GM18511 (cell line): ENCODE data around the gene LMF1.

Source experiments
- ATAC-seq: cut with Tn5 transposase; IDR thresholded peaks from one replicate; pipeline ENCODE4 v1.9.1; 2021; ENCODE audit warnings: mild to moderate bottlenecking, moderate library complexity; ENCODE audit not compliant: unreplicated experiment

The LMF1 gene

DNA sequence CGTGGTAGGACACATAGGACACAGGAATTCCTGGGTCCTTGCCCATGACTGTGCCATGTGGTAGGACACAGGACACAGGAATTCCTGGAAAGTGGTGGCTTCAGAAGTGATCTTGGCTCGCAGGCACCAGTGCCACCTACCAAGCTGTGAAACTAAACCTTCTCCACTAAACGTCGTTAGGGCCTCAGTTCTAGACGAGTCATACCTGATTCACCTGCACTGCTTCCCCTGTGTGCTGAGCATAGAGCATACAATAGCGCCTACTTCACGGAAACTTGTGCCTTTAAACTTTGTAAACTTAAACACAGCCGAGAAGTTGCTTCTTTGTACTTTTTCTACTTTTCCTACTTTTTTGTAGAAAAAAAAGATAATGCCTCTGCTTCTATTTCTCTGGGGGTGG, 15.6 kb upstream of the LMF1 start:
- ATAC-seq = no peak

DNA sequence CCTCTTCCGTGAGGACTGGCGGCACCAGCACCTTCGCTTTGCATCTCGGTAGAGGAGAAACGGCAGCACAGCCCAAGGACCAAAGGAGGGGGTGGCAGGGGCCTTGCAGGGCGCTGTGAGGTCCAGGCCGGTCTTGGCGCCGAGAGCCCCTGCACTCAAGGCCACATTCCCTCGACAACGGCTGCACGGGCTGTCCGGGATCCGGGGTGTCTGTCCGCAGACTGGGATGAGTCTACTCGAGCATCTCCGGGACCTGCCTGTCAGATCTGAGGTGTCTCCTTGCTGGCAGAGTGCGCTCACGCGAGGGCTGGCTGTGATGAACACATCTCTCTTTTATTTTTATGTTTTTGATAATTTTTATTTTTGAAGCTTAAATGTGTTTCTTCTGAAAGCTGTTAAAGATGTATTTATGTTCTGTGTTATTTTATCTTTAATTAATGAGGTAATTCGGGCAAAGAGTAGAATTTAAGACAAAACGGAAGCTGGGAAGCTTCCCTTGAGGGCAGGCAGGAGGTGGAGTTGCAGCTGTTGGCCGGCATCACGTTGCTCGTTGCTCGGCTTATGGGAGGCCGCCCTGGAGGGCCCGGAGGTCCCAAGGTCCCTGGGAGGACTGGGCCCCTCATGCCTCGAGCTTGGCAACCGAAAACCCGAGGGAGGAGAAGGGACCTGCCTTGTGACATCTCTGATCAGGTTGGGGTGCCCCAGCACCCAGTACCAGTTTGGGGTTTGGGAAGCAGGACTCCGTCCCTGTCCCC, 15.0 kb upstream of the LMF1 start:
- no peak for ATAC-seq

- ATAC-seq = no peak
These were observed 14.2 kb upstream of the LMF1 start for GRCh38 chr16:984736-985636.

DNA sequence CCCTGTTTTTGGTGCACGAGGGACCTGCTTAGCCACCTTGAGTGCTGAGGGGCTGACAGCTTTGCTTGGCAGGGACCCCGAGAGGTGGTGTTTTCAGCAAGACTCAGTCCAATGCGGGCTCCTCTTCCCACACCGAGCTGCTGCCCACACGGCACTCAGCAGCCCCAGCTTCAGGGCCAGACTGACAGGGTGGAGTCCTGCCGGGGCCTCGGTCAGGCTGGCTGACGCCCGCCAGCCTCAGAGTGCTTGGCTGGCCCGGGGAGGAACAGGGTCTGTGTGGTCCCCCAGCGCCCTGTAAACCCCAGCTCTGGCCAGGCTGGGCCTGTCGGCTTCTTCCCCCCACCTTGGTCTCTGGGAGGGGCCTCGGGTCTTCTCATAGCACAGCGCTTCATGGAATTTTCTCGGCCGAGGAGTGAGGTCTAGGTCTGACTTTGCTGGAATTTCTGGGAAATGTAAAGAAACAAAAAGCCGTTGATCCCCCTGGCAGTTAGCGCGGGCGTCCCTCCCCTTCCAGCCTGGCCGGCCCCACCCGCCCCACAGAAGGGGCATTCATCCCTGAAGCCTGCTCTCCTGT, 13.4 kb upstream of the LMF1 start:
- ATAC-seq = no peak

DNA sequence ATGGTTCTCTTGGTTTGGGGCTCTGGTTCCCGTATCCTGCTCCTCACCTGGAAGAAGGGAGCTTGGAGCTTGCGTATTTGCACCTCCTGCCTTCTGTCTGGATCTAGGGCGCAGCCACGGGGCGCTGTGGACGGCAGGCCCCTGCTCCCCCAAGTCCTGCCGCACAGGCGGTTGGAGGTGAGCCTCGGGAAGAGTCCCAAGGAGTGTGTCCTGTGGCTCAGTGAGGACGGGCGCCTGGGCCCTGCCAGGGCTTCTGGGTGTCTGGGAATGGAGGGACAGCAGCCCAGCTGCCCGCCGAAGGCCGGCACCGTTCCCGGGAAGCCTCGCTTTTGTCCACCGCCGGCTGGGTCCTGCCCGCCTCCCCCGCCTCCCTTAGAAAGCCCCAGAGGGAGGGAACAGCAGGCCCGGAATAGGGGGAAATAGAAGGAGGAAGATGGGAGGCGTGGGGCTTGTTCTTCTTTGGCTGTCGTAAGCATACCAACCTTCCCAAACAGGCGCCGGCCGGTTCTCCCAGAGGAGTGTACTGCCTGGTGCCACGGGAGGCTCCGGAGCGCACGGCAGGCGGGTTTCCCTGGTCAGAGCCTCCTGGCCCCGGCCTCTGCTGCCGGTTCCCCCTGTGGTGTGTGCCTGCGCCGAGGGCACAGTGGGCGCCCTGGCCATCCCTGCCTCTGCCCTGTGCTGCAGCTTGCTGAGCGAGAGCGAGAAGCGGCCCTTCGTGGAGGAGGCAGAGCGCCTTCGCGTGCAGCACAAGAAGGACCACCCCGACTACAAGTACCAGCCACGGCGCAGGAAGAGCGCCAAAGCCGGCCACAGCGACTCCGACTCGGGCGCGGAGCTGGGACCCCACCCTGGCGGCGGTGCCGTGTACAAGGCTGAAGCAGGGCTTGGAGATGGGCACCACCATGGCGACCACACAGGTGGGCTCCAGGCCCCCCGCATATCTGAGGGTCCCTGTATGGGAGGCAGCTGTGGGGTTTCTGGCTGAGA, 12.6 kb upstream of the LMF1 start:
- ATAC-seq = no peak

GRCh38 chr16:982145-983043, 11.6 kb upstream of the LMF1 start:
- no peak for ATAC-seq

GRCh38 chr16:981695-982144, 10.9 kb upstream of the LMF1 start, which contains the start of gene SOX8:
Gene SOX8 (plus strand): TSS chr16:981770. CDS start chr16:981923, 153 bp downstream.
- ATAC-seq = no peak

GRCh38 chr16:980595-980854, 9.7 kb upstream of the LMF1 start:
- no peak for ATAC-seq

DNA sequence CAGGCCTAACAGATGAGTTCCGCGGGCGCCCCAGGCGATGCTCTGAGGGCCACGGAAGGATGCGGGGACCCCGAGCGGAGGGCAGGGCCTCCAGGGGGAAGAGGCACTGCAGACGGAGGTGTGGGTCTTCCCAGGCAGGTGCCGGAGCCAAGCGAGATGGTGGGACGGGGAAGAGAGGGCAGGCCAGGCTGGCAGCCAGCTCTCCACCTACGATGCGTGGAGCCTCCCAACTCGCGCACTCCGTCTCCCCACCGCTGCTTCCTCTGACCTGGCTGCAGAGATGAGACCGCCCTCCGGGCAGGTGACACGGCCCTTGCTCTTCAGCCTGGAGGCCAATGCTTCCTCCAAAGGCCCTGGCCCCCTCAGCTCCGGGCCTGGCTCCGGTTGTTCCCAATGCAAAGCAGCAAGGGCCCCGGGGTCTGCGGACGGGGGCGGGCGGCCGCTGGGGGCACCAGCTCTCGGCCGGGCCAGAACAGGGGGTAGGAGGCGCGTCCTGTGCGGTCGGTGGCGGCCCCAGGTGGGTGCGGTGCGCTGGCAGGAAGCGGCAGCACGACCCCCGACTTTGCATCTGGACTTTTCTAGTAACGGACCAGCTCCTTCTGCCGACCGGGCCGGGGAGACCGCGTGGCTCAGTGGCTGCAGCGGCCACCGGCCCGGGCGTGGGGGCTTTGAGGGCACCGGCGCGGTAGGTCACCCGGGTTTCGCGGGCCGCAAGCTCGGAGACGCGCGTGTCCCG, 9.2 kb upstream of the LMF1 start:
- ATAC-seq = no peak

DNA sequence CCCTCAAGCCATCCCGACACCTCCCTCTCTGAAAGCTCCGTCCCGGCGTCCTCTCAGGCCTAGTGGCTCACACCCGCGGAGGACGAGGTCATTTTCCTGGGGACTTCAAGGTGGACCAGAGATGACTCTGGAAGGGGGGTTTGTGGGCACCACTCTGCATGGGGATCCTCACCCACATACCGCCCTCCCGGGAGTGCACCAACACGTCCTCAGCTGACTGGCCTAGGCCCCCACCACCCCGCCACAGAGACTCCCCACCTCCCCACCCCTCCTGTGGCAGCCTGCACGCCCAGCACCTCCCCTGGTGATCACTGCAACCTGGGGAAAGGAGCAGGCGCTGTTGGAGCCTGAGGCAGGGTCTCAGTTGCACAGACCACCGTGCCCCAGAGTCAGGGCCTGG, 8.4 kb upstream of the LMF1 start:
- no peak for ATAC-seq

- ATAC-seq = no peak
These were observed 7.6 kb upstream of the LMF1 start for GRCh38 chr16:978403-978802.

DNA sequence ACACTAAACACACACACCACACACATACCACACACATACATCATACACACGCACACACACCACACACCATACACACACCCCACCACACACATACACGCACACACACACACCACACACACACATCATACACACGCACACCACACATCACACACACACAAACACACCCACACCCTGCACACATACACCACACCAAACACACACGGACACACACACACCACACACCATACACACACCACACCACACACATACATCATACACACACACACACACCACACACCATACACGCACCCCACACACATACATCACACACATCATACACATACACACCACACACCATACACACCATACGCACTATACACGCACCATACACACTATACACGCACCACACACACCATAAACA, 7.1 kb upstream of the LMF1 start:
- no peak for ATAC-seq

DNA sequence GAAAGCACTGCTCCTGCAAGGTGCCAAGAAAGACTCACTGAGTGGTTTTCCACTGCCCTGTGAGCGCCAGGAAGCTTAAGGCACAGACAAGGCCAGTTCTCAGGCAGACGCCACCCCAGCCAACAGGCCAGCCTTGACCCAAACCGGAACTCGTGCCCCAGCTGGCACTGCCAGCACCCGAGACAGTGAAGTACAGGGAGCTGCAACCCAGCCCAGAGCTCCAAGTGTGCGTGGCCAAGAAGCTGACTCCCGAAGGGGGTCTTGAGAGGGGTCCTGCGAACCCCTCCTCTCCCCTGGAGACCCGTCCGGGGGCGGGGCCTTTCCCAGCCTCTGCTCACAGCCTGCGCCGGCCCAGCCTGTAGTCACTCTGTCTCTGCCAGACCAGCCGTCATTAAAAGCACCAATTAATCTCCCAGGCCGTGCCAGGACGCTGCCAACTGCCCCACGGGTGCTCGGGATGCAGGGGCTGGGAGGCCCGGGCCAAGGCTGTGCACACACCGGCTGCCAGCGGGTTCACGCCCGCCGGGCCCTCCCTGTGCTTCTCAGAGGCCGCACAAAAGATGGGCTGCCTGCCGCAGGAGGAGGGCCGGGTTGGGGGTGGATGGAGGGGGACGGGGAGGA, 6.4 kb upstream of the LMF1 start:
- ATAC-seq = no peak

- no peak for ATAC-seq
These were observed 5.7 kb upstream of the LMF1 start for GRCh38 chr16:976389-976931.

DNA sequence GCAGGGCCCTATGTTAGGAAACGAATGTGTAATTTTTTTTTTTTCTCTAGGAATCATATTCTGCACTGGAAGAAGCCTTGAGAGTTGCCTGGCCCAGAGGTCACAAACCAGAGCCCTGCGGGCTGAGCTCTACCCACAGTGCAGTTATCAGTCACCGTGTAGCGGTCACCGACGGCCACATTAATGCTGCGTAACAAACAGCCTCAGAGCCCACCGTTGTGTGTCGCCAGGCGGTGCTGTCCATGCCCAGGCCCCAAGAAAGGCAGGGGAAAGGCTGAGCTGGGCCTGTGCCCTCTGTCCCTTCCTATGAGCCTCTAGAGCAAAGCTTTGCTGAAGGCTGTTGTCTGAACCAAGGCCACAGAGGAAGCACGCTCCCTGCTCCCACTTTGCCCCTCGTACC, 4.5 kb upstream of the LMF1 start:
- no peak for ATAC-seq

DNA sequence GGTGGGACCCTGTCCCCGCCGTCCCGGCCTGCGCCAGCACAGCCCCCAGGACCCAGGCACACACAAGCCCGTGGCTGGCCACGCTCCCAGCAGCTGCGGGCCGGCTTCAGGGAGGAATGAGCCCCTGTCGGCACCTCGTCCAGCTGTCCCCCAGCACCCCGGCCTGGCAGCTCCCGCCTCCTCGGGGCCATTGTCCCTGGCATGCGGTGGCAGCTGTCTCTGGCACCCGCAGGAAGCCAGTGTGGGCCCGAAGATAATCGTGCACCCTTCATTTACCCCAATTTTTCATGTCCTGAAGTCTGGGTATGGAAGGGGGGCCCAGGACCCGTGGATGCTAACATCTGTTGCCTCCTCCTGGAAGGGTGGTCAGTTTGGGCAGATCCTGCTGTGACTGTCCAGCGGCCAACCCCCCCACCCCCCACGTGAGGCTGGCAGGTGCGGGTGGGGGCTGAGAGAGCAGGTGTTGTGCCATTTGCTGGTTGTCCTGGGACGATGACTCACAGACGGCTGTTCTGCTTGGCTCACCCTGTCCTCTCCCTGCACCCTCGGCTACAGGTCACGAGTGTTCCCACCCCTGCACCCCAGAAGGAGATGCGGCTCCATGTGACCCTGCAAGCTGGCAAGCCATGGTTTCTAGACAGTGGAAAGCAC, 4.0 kb upstream of the LMF1 start:
- ATAC-seq = no peak

DNA sequence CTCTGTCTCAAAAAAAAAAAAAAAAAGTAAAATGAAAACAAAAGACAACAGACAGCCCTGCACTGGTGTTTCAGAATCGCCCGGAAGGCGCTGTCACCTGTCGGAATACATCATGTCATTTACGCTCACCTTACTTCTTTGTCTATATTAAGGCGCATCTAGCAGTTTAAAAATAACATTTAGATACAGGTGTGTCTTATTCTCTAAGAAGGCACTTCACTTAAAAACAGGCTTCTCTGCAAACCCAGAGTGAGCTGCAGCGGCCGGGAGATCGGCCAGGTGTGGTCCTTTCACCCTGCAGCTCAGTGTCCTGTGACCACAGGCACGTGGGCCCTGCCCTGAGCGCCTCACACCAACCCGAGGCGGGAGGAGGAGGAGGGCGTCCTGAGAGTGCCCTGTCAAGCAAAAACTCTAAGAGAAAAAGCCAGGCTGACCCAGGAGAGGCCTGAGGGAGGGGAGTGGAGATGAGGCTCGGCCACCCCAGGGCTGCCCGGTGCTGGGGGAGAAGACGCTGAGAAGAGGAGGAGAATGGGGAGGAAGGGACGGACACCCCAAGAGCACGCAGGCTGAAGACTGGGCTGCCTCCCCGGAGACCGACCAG, 3.3 kb upstream of the LMF1 start:
- no peak for ATAC-seq
